Liver (tissue), 3 donors: Measurements from ENCODE around the gene GCNT1.

ENCODE experiments used
- CTCF ChIP-seq: fragments of 150-350 bp; IDR thresholded peaks from 2 replicates; pipeline ENCODE4 v1.5.1; 2017; ENCODE audit warnings: improper control_type of control experiment, low read depth, low read length; ENCODE audit not compliant: missing input control
- EGR1 ChIP-seq, 2 donors: IDR thresholded peaks; 2 replicates each; pipeline ENCODE4 v1.6.1; 2016 to 2018; ENCODE audit warnings: antibody characterized with exemption in 2 of 2, low read depth in 2 of 2
- MAX ChIP-seq: IDR thresholded peaks from 2 replicates; pipeline ENCODE4 v1.6.1; 2016; ENCODE audit warnings: antibody characterized with exemption
- RXRA ChIP-seq, 2 donors: IDR thresholded peaks; 2 replicates each; pipeline ENCODE4 v1.6.1; 2017 to 2018; ENCODE audit warnings: antibody characterized with exemption in 2 of 2, mild to moderate bottlenecking in 1 of 2
- donor health status: healthy.
- donor health status: healthy.

- no peak for TF ChIP-seq MAX
- no peak for TF ChIP-seq CTCF
- no peak for TF ChIP-seq EGR1 (IDR thresholded peaks at IDR 0.05; ENCODE audit: low read depth in 2 of 2)
- TF ChIP-seq RXRA (IDR thresholded peaks at IDR 0.05), result no peak
Measured at GRCh38 chr9:76424491-76424890, 34.5 kb upstream of the GCNT1 start.
